ENCODE data around the gene PARD3. TPM values are rescaled to one million over a fixed set of nuclear protein-coding genes. Genes with fewer than 3 reads are reported as not detected.

The PARD3 gene
- total and polyA plus RNA-seq, 2 donors (not counting 3 experiments of a cell fraction or from before 2014, with no cell fraction given), result 7.3 to 24.1 TPM

GRCh38 chr10:34813626-34814222 is 1.4 kb downstream of the PARD3 start:
- POLR2A ChIA-PET, result no interaction called here
- H3K4me3 ChIP-seq (replicated peaks in 1 of 3; ENCODE audit: insufficient read depth in 1 of 3, low read depth in 1 of 3, low read length in 3 of 3), result peak overlapping the region; percentile 53 to 92 (median 65)
- FAIRE-seq (peak; percentile 89), DNase-seq (ENCODE audit: low read depth, low spot score) (peak; percentile 62)
- H3K9ac ChIP-seq (replicated peaks; ENCODE audit: extremely low read depth, insufficient read depth, low read length), result peak overlapping the region; percentile 73
- H4K20me1 ChIP-seq (replicated peaks; ENCODE audit: control insufficient read depth, extremely low read depth, insufficient read depth, low read length), result peaks cover 3% of the 10 kb centered on the region
- CTCF ChIA-PET, result interaction anchor here (0.7 to 2.7 kb wide), 5 partner anchors 11 to 124 kb away, joined by 3 to 14 read pairs (median 3); no protein-coding TSS in a partner anchor
- peak overlapping the region; percentile 67 for H2AFZ ChIP-seq (ENCODE audit: low read depth, low read length)
- intact Hi-C loops (cut with micrococcal nuclease), result loop anchor here (1.0 to 10.0 kb wide), 3 partner anchors 81 to 401 kb away; no protein-coding TSS in a partner anchor
- peaks cover 14% of the 10 kb centered on the region for H3K4me1 ChIP-seq (ENCODE audit: control insufficient read depth, extremely low read depth, insufficient read depth, low read length)
- H3K27ac ChIP-seq (ENCODE audit: insufficient read depth, low read depth, low read length), result peak overlapping the region; percentile 50
- no peaks in the 10 kb centered on the region for H3K36me3 ChIP-seq (ENCODE audit: control insufficient read depth in 2 of 2, extremely low read depth in 1 of 2, insufficient read depth in 2 of 2, low read length in 2 of 2)
- H3K27me3 ChIP-seq (ENCODE audit: control insufficient read depth in 2 of 2, insufficient read depth in 2 of 2, low read length in 2 of 2), result peaks cover 0 to 6% of the 10 kb centered on the region in 2 experiments
- peak; percentile 20 for TF ChIP-seq GATA2 (IDR thresholded peaks at IDR 0.05; ENCODE audit: insufficient read depth, insufficient read length, low read depth, low read length)
- no peak for TF ChIP-seq EZH2 (IDR thresholded peaks at IDR 0.05; ENCODE audit: borderline replicate concordance, low read depth, low read length, severe bottlenecking)
- dilution Hi-C loops (cut with MboI; ENCODE audit: extremely low pct_ligation_motif_present, low sequenced_read_pairs), result no loop called here
- H3K9me1 ChIP-seq (replicated peaks; ENCODE audit: control insufficient read depth, extremely low read depth, insufficient read depth, low read length), result no peaks in the 10 kb centered on the region
- BruUV-seq (replicated peaks), result TSS peak; percentile 35
- no peaks in the 10 kb centered on the region for H3K9me3 ChIP-seq (replicated peaks; ENCODE audit: control insufficient read depth, insufficient read depth, low read length)
- H3K79me2 ChIP-seq (ENCODE audit: control insufficient read depth, insufficient read depth, low read length), result peaks cover 38% of the 10 kb centered on the region
- H3K4me2 ChIP-seq (ENCODE audit: insufficient read depth, low read length), result peak overlapping the region; percentile 88

DNA sequence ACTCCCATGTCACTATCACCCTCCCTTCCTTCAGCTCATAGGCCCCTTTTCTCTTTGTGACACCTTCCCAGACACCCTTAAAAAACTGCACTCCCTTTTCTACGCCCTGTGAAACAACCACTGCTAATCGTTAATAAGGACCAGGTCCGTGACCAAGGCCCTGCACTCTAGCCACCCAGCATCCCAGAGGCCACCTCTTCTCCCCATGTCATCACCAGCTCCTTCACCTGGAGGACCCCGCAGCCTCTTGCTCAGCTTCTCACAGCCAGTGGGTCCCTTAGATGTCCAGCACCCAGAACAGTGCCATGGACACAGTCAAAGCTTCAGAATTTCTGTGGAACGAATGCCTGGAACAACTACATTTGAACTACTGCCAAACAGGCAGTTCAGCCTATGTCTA is 2.3 kb downstream of the PARD3 start:
- no peaks in the 10 kb centered on the region for H3K9me3 ChIP-seq (replicated peaks; ENCODE audit: control insufficient read depth, insufficient read depth, low read length)
- TF ChIP-seq, protein P1, sequence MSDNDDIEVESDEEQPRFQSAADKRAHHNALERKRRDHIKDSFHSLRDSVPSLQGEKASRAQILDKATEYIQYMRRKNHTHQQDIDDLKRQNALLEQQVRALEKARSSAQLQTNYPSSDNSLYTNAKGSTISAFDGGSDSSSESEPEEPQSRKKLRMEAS (IDR thresholded peaks at IDR 0.05; ENCODE audit: insufficient read depth, insufficient read length), result no peak
- TF ChIP-seq POLR2AphosphoS5 (IDR thresholded peaks at IDR 0.05; ENCODE audit: insufficient read depth, low read depth, low read length) (no peak), GATA2 (IDR thresholded peaks at IDR 0.05; ENCODE audit: insufficient read depth, insufficient read length, low read depth, low read length) (no peak), POLR2A (IDR thresholded peaks at IDR 0.05; ENCODE audit: low read depth, low read length) (no peak), JUN (IDR thresholded peaks at IDR 0.05; ENCODE audit: borderline replicate concordance, insufficient read depth, insufficient read length, low read depth) (no peak), FOS (IDR thresholded peaks at IDR 0.05; ENCODE audit: borderline replicate concordance, insufficient read depth, low read length) (no peak), EZH2 (IDR thresholded peaks at IDR 0.05; ENCODE audit: borderline replicate concordance, low read depth, low read length, severe bottlenecking) (no peak), MYC (IDR thresholded peaks at IDR 0.05; ENCODE audit: low read depth, low read length) (no peak)
- TF ChIP-seq, protein P2, sequence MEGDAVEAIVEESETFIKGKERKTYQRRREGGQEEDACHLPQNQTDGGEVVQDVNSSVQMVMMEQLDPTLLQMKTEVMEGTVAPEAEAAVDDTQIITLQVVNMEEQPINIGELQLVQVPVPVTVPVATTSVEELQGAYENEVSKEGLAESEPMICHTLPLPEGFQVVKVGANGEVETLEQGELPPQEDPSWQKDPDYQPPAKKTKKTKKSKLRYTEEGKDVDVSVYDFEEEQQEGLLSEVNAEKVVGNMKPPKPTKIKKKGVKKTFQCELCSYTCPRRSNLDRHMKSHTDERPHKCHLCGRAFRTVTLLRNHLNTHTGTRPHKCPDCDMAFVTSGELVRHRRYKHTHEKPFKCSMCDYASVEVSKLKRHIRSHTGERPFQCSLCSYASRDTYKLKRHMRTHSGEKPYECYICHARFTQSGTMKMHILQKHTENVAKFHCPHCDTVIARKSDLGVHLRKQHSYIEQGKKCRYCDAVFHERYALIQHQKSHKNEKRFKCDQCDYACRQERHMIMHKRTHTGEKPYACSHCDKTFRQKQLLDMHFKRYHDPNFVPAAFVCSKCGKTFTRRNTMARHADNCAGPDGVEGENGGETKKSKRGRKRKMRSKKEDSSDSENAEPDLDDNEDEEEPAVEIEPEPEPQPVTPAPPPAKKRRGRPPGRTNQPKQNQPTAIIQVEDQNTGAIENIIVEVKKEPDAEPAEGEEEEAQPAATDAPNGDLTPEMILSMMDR (IDR thresholded peaks at IDR 0.05; ENCODE audit: extremely low read depth in 1 of 2, insufficient read depth in 1 of 2, low read depth in 1 of 2, low read length in 2 of 2), result no peak
- intact Hi-C loops (cut with micrococcal nuclease) (loop anchor here (10.0 kb wide), 1 partner anchor 402 kb away; no protein-coding TSS in a partner anchor), dilution Hi-C loops (cut with MboI; ENCODE audit: extremely low pct_ligation_motif_present, low sequenced_read_pairs) (no loop called here)
- H3K79me2 ChIP-seq (ENCODE audit: control insufficient read depth, insufficient read depth, low read length), result peaks cover 43% of the 10 kb centered on the region
- no TSS peak for BruUV-seq (replicated peaks)
- FAIRE-seq, result no peak
- no peak overlapping the region for H3K27ac ChIP-seq (ENCODE audit: insufficient read depth, low read depth, low read length)
- H3K36me3 ChIP-seq (ENCODE audit: control insufficient read depth in 2 of 2, extremely low read depth in 1 of 2, insufficient read depth in 2 of 2, low read length in 2 of 2), result no peaks in the 10 kb centered on the region
- no peak for DNase-seq (ENCODE audit: low read depth, low spot score)
- H4K20me1 ChIP-seq (replicated peaks; ENCODE audit: control insufficient read depth, extremely low read depth, insufficient read depth, low read length), result peaks cover 3% of the 10 kb centered on the region
- H2AFZ ChIP-seq (ENCODE audit: low read depth, low read length), result no peak overlapping the region
- no peak overlapping the region for H3K4me3 ChIP-seq (replicated peaks in 1 of 3; ENCODE audit: insufficient read depth in 1 of 3, low read depth in 1 of 3, low read length in 3 of 3)
- no peaks in the 10 kb centered on the region for H3K9me1 ChIP-seq (replicated peaks; ENCODE audit: control insufficient read depth, extremely low read depth, insufficient read depth, low read length)
- peaks cover 0 to 6% of the 10 kb centered on the region in 2 experiments for H3K27me3 ChIP-seq (ENCODE audit: control insufficient read depth in 2 of 2, insufficient read depth in 2 of 2, low read length in 2 of 2)
- no peak overlapping the region for H3K9ac ChIP-seq (replicated peaks; ENCODE audit: extremely low read depth, insufficient read depth, low read length)
- ChIA-PET CTCF (interaction anchor here (0.6 to 1.7 kb wide), 3 partner anchors 32 to 206 kb away, joined by 3 to 5 read pairs (median 3); no protein-coding TSS in a partner anchor), POLR2A (no interaction called here)
- H3K4me1 ChIP-seq (ENCODE audit: control insufficient read depth, extremely low read depth, insufficient read depth, low read length), result peaks cover 14% of the 10 kb centered on the region
- H3K4me2 ChIP-seq (ENCODE audit: insufficient read depth, low read length), result peak overlapping the region; percentile 88
